Fibroblast of upper back skin (primary cell): ENCODE measurements around the gene TNS1.

ENCODE experiments used
- DNase-seq: peaks from one replicate; pipeline ENCODE4 v3.0.0-alpha.2; 2013

TNS1 gene

DNA sequence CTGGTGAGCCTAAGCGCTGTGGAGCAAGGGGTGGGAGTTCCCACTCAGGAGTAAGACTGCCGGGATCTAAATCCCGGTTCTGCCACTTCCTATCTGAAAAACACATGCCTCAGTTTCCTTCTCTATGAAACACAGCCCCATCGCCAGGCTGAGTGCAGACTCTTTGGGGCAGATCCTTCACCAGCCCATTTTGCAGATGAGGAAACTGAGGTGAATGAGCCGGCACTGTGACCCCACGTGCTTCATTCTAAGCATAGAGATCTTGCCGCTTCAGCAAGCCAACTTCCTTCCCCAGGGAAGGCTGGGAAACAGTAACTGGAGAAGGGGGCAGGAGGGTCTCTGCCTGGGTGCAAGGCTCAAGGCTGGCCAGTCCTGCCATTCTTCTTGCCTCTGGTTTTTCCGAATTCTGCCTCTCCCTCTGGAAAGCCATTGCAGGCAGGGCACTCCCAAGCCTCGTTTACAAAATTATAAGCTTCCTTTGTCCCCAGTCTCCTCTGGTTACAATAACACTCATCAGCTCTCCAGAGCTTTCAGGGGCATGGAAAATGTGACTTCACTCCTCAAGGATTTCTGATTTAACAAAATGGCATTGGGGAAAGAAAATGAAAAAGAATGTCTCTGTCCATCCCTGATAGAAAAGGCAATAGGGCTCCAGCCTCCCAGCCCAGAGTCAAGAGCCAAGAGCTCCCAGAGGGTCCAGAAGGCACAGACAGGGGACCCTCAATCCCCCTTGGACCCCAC is 249.2 kb downstream of the TNS1 start:
- DNase-seq, result peak; percentile 22

DNA sequence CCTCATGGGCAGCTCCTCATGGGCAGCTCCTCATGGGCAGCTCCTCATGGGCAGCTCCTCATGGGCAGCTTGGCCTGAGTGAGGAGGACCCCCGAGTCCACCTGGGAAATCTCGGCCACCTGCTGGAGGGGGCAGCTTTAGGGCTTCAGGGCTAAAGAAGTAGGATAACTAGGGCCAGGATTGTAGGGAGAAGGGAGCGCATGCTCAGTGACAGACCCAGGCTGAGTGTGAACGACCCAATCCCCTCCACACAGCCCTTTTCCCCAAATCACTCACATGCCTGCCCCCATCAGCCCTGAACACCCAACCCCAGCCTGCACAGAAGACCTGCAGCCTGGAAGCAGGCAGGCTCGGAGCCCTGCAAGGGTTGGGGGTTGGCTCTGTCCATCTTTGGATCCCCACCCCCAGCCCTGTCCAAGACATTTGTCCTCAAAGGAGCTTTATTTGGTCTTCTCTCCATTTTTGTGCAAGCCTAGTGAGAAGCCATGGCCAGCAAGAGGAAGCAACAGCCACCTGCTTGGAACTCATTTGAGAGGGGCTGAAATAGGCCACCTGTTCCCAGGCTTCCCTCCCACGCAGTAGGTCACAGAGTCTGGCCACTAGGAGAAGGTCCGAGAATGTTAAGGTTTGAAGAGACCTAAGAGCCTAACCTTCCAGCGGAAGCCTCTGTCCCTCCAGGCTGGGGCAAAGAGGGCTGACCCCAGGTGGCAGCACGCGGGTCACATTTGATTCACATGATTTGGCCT is 249.9 kb downstream of the TNS1 start:
- DNase-seq, result no peak

DNA sequence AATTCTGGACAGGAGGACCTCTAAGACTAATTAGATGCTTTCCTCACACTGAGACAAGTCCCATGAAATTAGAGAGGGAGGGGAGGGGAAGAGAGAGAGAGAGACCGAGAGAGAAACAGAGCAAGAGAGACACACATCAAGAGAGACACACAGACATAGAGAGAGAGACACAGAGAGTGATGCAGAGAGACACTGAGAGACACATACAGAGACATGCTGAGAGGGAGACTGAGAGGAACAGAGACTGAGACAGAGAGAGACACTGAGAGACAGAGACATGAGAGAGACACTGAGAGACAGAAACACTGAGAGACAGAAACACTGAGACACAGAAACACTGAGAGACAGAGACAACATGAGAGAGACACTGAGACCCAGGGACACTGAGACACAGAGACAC is 250.8 kb downstream of the TNS1 start:
- no peak for DNase-seq

DNA sequence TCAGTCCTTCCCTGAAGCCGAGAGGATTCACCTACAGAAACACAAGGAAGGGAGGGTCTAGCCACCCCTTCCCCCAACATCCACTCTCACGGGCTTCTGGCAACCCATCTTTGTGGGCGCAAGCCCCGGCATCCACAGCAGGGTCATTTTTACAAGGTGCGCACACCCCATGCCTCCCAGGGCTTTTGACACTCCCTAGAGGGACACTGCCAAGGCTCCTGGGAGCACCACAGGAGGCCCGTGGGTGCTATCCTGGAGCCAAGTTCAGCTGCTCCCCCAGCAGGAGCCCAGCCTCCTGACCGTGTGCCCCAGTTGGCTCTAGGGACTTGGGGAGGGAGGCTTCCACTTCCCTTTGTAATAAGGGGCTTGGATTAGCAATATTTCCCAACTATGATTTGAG is 251.6 kb downstream of the TNS1 start:
- DNase-seq, result no peak
